Measurements from ENCODE around the gene SNX25.

DNA sequence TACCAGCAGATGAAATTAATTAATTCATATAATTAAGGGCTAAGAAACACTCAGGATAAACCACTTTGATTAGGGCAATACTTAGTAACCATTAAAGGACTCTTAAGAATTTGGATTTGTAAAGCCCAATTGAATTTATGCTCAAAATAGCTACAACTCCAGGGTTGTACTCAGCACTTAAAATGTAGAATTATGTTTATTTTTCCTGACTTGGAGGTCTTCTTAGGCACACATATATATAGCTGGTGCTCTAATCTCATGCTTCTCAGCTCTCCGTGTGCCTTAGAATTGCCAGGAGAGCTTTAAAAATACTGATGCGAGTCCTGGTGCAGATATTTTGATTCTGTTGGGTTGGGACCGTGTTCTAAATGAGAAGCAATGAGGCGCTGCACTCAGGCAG lies 77.6 kb downstream of the SNX25 start:
- TF ChIP-seq POLR2A (IDR thresholded peaks at IDR 0.05) = no peak
- TF ChIP-seq, protein P1, sequence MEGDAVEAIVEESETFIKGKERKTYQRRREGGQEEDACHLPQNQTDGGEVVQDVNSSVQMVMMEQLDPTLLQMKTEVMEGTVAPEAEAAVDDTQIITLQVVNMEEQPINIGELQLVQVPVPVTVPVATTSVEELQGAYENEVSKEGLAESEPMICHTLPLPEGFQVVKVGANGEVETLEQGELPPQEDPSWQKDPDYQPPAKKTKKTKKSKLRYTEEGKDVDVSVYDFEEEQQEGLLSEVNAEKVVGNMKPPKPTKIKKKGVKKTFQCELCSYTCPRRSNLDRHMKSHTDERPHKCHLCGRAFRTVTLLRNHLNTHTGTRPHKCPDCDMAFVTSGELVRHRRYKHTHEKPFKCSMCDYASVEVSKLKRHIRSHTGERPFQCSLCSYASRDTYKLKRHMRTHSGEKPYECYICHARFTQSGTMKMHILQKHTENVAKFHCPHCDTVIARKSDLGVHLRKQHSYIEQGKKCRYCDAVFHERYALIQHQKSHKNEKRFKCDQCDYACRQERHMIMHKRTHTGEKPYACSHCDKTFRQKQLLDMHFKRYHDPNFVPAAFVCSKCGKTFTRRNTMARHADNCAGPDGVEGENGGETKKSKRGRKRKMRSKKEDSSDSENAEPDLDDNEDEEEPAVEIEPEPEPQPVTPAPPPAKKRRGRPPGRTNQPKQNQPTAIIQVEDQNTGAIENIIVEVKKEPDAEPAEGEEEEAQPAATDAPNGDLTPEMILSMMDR (IDR thresholded peaks at IDR 0.05) = no peak
